Measurements from ENCODE around the gene NEIL1.

- TF ChIP-seq MAX (IDR thresholded peaks at IDR 0.05) (no peak), CTCF (IDR thresholded peaks at IDR 0.05) (no peak), CBX2 (IDR thresholded peaks at IDR 0.05; ENCODE audit: borderline replicate concordance, low read depth) (no peak), PBX3 (IDR thresholded peaks at IDR 0.05) (no peak), ZFP36 (IDR thresholded peaks at IDR 0.05; ENCODE audit: borderline replicate concordance, partially characterized antibody) (no peak), EP300 (IDR thresholded peaks at IDR 0.05) (no peak), HDAC2 (IDR thresholded peaks at IDR 0.05) (no peak)
Observed at GRCh38 chr15:75371486-75371885, 24.6 kb downstream of the NEIL1 start.

All from A549 (cell line).